Epithelial cell of esophagus (primary cell): Measurements from ENCODE around the gene HIC2.
"Not testable (repeated sequence)": the region's sequence is repeated elsewhere in the genome, so short reads cannot be mapped to it uniquely, and the experiment has no call there.

Experiments used
- DNase-seq: peaks from one replicate; pipeline ENCODE4 v3.0.0; 2010; ENCODE audit warnings: low read depth
- H3K4me3 ChIP-seq: 2 replicates; pipeline ENCODE4 v1.5.1; 2011; ENCODE audit warnings: mild to moderate bottlenecking, low read length, control low read depth
- CTCF ChIP-seq: IDR thresholded peaks from 2 replicates; pipeline ENCODE4 v1.5.1; 2011; ENCODE audit warnings: low read depth, mild to moderate bottlenecking, low read length, control low read depth, inconsistent platforms; ENCODE audit not compliant: insufficient read depth; ENCODE audit errors: missing control alignments

HIC2 gene

DNA sequence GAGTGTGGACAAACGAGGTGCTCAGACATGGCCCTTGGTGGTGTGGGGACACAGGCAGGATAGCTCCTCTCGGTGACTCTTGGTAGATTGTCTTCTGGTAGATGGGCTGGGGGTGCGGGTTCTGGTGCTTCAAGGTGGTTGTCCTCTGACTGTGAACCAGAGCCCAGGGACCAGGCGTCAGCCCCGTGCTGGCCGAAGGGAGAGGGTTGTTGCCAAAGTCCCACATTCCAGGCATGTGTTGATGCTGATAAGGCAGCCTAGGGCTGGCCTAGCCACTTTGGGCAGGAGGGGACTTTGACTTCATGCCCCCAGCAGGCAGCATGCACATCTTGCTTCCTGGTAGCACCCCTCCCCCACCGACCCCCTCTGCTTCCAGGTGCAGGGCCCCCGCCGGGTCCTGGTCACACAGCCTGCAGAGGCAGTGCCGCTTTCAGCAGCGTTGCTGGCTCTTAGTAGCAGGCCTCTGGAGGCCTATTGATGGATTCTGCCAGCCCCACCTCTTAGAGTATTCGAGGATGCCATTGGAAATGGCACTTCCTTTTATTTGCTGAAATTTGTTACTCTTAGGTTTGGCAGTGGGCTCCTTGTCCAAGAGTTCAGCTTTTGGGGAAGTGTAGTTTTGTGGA lies 7.0 kb downstream of the HIC2 start:
- H3K4me3 ChIP-seq, DNase-seq: not testable (repeated sequence)

DNA sequence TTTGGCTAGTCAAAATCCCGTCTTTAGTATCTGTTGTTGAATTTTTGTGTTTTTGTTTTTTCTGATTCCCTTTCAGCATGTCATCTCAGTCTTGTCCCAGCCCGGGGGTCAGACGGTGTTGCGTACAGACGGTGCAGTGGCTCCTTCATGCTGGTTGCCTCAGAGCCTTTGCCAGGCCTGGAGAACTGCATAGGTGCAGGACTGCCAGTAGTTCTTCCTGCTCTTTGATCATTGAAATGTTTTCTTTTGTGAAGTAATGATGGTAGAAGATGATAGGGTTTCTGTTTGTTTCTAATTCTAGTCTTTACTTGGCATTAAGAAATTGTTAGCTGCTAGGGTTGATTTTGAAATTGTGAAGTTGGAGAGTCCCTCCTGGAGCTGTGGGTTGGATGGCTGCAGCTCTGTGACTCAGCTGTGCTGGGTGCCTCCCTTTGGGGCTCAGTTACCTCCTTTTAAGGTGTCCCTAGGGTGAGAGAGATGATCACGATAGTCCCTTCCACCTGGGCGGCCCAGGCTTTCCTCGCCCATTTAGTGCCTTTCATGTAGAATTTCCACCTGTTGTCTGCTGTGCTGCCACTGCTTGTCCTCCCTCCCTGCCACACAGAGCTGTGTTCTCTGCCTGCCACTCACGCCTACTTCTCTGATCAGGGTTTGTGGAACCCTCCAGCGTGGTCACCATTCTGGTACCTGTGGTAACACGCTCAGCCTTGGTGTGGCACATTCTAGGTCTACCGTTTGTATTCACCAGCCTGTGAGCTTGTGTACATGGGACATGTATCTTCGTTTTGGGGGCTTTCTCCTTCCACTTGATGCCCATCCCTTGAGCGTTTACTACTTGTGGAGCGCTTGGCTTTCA lies 17.4 kb downstream of the HIC2 start:
- DNase-seq, H3K4me3 ChIP-seq: not testable (repeated sequence)

GRCh38 chr22:21435998-21436810 lies 19.0 kb downstream of the HIC2 start:
- DNase-seq, H3K4me3 ChIP-seq: not testable (repeated sequence)

DNA sequence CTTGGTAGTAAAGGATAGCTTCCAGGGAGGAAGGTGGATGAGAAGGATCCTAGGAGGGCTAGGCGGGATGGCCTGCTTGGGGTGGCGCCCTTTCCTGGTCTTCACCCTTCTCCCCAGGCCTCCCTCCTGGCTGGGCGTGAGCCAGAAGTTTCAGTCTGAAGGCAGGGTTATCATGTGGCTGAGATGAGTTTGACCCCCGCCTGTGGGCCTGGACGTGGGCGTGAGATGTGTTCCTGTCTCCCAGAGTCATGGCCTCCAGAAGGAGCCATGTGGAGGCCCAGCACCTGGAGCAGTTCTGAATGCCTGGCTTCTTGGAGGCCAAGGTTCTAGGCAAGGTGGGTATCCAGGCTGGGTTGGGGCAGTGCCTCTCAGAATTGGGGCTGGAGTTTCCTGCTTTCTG lies 20.8 kb downstream of the HIC2 start:
- not testable (repeated sequence) for H3K4me3 ChIP-seq, DNase-seq

DNA sequence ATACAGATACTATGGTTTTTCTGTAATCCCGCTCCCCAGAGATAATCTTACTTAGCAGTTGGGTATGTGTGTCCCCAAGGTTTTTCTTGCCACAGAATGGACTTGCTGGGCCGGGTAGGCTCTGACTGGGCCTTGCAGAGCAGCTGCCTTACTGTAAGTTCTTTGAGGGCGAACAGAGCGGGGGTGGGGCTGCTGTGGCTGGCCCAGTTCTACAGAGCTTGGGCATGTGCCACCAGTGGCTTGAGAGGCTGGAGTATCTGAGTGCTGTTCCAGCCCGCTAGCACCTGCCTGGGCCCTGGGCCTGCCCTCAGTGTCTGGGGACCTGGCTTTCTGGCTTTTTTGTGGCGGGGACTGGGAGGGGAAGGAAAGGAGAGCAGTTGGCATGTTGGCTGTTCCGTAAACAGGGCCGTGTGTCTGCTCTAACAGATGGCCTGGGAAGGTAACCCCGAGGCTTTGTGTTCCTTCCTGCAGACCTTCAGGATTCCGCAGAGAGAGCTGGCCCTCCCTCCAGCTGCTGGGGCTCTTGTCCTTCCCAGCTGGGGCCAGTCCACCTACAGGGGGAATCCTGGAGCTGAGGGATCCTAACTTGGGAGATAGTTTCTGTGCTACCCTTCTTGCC lies 23.0 kb downstream of the HIC2 start:
- H3K4me3 ChIP-seq, DNase-seq: not testable (repeated sequence)

DNA sequence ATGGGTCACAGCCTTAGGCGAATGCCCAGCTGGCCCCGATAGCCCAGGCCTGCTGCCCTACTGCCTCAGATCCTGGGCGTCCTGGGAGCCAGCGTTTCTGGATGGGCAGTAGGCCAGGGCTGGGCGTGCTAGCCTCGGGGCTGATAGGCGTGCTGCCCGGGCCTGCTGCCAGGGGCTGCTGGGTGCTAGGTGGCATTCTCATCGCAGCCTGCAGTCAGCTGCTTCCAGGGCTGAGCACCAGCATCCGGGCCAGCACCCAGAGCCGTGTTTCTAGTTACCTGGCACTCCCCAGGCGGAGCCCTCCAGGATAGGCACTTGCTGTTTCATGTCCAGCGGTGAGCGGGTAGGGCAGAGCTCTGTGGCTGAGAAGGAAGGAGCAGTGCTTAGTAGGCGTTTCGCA lies 23.5 kb downstream of the HIC2 start:
- H3K4me3 ChIP-seq, DNase-seq: not testable (repeated sequence)

DNA sequence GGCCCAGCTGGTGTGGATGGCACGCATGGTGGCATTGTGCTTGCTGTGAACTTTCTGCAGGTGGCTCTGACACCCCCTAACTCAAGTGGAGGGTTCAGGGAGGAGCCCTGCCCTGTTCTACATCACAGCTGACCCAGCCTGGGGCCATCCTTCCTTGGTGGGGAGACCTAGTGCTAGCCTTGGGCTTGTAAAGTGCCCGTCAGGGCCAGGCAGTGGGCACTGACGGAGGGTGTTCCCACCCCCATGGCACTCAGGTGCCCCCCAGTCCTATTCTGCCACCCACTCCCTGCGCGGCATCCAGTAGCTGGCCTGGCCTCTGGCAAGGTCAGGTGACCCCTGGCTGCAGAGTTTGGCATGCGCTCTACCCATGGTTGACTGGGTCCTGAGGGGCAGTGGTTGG lies 24.0 kb downstream of the HIC2 start:
- H3K4me3 ChIP-seq, DNase-seq: not testable (repeated sequence)

- not testable (repeated sequence) for DNase-seq, H3K4me3 ChIP-seq
Observed at GRCh38 chr22:21442123-21442522, 25.0 kb downstream of the HIC2 start.

DNA sequence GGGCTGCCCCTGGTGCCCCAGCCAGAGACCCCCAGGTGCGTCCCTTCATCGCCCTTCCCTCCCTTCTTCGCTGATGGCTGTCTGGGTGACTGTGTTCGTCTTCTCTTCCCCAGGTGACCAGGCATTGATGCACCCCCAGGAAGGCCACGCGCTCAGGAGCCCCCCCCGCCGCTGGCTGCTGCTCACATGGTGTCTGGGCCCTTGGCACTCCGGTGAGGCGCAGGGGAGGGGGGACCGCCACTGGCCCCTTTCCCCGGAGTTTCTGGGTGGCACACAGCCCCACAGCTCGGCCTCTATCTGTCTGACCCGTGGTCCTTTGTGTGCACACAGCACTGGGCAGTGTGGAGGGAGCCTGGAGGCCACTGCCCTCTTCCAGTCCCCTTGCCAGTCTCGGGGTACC lies 25.5 kb downstream of the HIC2 start:
- H3K4me3 ChIP-seq, DNase-seq: not testable (repeated sequence)

DNA sequence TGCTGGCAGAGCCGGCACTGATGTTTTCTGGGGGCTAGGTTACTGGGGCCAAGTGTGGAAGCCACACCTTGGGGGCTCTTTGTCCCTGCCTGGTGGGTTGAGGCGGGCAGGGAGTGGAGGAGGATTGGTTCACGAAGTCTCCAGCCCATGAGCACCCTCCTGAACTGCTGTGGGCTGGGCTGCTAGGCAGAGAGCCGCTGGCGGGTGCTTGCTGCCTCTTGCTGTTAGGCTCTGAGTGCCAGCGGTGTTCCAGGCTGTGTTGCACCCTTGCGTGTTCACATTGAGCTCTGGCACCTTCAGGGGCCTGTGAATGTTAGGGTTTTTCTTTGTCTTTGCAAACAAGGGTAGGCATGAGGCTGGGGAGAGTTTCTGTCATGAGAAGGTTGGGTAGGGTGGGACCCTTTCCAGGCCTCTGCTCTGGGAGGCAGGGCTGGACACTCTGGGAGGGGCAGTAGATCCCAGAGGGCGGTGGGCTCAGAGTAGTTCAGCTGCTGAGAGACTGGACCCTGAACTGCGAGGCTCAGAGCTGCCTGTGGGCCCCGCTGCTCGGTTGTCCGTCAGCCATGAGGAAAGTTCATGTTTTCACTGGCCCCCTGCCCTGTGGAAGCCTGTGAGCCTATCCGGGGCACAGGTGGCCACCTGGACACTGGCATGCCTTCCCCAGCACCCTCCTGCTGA lies 26.0 kb downstream of the HIC2 start:
- no peak overlapping the region for H3K4me3 ChIP-seq
- TF ChIP-seq CTCF = no peak
- no peak for DNase-seq

DNA sequence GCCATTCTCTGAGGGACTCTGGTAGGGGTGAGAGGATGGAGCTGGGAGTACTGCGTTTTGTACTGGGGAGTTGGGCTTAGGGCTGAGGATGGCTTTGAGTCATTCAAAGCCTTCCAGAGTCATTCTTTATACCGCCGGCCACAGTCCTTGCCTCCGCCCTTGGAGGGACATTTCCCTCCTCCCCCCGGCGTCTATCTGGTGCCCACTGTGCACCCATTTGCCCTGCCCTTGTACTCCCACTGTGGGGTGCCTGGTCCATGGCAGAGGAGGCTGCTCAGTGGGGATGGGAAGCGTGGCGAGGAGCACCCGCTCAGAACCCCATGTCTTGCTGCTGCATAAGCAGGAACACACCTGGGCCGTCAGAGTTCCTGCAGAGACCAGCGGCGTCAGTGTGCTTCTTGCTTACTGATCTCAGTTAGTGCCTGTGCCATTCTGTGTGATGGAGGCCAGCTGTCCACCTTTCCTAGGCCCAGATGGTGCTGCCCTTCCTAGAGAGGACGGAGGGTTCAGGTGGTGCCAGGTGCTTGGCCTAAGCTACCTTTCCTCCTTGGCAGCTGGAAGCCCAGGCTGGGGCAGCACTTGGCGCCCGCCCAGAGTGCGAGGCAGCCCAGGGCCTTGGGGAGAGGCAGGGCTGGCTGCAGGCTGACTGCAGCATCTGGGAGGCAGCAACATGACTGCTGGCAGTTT lies 26.7 kb downstream of the HIC2 start:
- H3K4me3 ChIP-seq = no peak overlapping the region
- no peak for TF ChIP-seq CTCF
- DNase-seq = no peak
